HEK293 (cell line): ENCODE measurements around the gene CAMKV.

Experiments
- IKZF3 ChIP-seq: fragments of 450-650 bp; IDR thresholded peaks from 2 replicates; pipeline ENCODE4 v1.5.0; 2018; ENCODE audit warnings: missing biosample characterization, mild to moderate bottlenecking, missing genetic modification characterization, moderate library complexity
- PATZ1 ChIP-seq: fragments of 450-650 bp; formaldehyde crosslinking; IDR thresholded peaks from 2 replicates; pipeline ENCODE4 v1.5.1; 2016; ENCODE audit warnings: missing biosample characterization, missing genetic modification characterization
- SCRT2 ChIP-seq: fragments of 450-650 bp; formaldehyde crosslinking; IDR thresholded peaks from 2 replicates; pipeline ENCODE4 v1.5.1; 2016; ENCODE audit warnings: missing biosample characterization, missing genetic modification characterization
- SP2 ChIP-seq: fragments of 450-650 bp; formaldehyde crosslinking; IDR thresholded peaks from 2 replicates; pipeline ENCODE4 v1.5.1; 2016; ENCODE audit warnings: missing biosample characterization, missing genetic modification characterization
- WT1 ChIP-seq: fragments of 450-650 bp; formaldehyde crosslinking; IDR thresholded peaks from 2 replicates; pipeline ENCODE4 v1.5.1; 2016; ENCODE audit warnings: missing biosample characterization, missing genetic modification characterization
- ZBTB26 ChIP-seq: fragments of 450-650 bp; formaldehyde crosslinking; optimal IDR thresholded peaks from 2 replicates; pipeline ENCODE3; 2016; ENCODE audit warnings: missing biosample characterization, mild to moderate bottlenecking, missing genetic modification characterization
- ZBTB7A ChIP-seq: fragments of 450-650 bp; formaldehyde crosslinking; IDR thresholded peaks from 2 replicates; pipeline ENCODE4 v1.5.1; 2016; ENCODE audit warnings: low read depth, missing biosample characterization, missing genetic modification characterization
- ZFP37 ChIP-seq: fragments of 450-650 bp; formaldehyde crosslinking; IDR thresholded peaks from 2 replicates; pipeline ENCODE4 v1.5.1; 2016; ENCODE audit warnings: missing biosample characterization, missing genetic modification characterization
- ZNF132 ChIP-seq: fragments of 450-650 bp; formaldehyde crosslinking; IDR thresholded peaks from 2 replicates; pipeline ENCODE4 v1.5.1; 2017; ENCODE audit warnings: missing biosample characterization, missing genetic modification characterization, borderline replicate concordance
- ZNF140 ChIP-seq: fragments of 450-650 bp; formaldehyde crosslinking; IDR thresholded peaks from 2 replicates; pipeline ENCODE4 v1.5.1; 2016; ENCODE audit warnings: missing biosample characterization, missing genetic modification characterization
- ZNF174 ChIP-seq: fragments of 450-650 bp; formaldehyde crosslinking; IDR thresholded peaks from 2 replicates; pipeline ENCODE4 v1.5.0; 2017; ENCODE audit warnings: missing biosample characterization, mild to moderate bottlenecking, missing genetic modification characterization
- ZNF248 ChIP-seq: fragments of 450-650 bp; formaldehyde crosslinking; IDR thresholded peaks from 2 replicates; pipeline ENCODE4 v1.5.1; 2017; ENCODE audit warnings: missing biosample characterization, missing genetic modification characterization
- ZNF266 ChIP-seq: fragments of 450-650 bp; formaldehyde crosslinking; IDR thresholded peaks from 2 replicates; pipeline ENCODE4 v1.5.1; 2016; ENCODE audit warnings: missing biosample characterization, missing genetic modification characterization, low read depth
- ZNF416 ChIP-seq: fragments of 450-650 bp; formaldehyde crosslinking; IDR thresholded peaks from 2 replicates; pipeline ENCODE4 v1.5.1; 2016; ENCODE audit warnings: missing biosample characterization, missing genetic modification characterization
- ZNF433 ChIP-seq: fragments of 450-650 bp; formaldehyde crosslinking; IDR thresholded peaks from 2 replicates; pipeline ENCODE4 v1.5.1; 2016; ENCODE audit warnings: missing biosample characterization, missing genetic modification characterization, low read depth
- ZNF558 ChIP-seq: fragments of 450-650 bp; formaldehyde crosslinking; IDR thresholded peaks from 2 replicates; pipeline ENCODE4 v1.5.1; 2016; ENCODE audit warnings: missing biosample characterization, missing genetic modification characterization
- ZNF560 ChIP-seq: fragments of 450-650 bp; formaldehyde crosslinking; IDR thresholded peaks from 2 replicates; pipeline ENCODE4 v1.5.1; 2017; ENCODE audit warnings: missing biosample characterization, missing genetic modification characterization, borderline replicate concordance
- ZNF629 ChIP-seq: fragments of 450-650 bp; formaldehyde crosslinking; IDR thresholded peaks from 2 replicates; pipeline ENCODE4 v1.5.1; 2017; ENCODE audit warnings: missing biosample characterization, missing genetic modification characterization
- ZNF660 ChIP-seq: fragments of 450-650 bp; IDR thresholded peaks from 2 replicates; pipeline ENCODE4 v1.5.1; 2018; ENCODE audit warnings: missing biosample characterization, mild to moderate bottlenecking, missing genetic modification characterization
- ZNF76 ChIP-seq: fragments of 450-650 bp; formaldehyde crosslinking; IDR thresholded peaks from 2 replicates; pipeline ENCODE4; 2016; ENCODE audit warnings: low read depth, missing biosample characterization, missing genetic modification characterization, borderline replicate concordance
- ZNF768 ChIP-seq: fragments of 450-650 bp; formaldehyde crosslinking; IDR thresholded peaks from 2 replicates; pipeline ENCODE4 v1.5.1; 2018; ENCODE audit warnings: missing biosample characterization, mild to moderate bottlenecking, missing genetic modification characterization
- TF ChIP-seq, protein P1 (sequence below): fragments of 450-650 bp; formaldehyde crosslinking; IDR thresholded peaks from 2 replicates; pipeline ENCODE4 v1.5.1; 2016; ENCODE audit warnings: missing biosample characterization, missing genetic modification characterization
- TF ChIP-seq, protein P2 (sequence below): fragments of 450-650 bp; formaldehyde crosslinking; IDR thresholded peaks from 2 replicates; pipeline ENCODE4 v1.5.1; 2016; ENCODE audit warnings: missing biosample characterization, missing genetic modification characterization

The CAMKV gene

GRCh38 chr3:49856181-49857005, 13.3 kb downstream of the CAMKV start, which contains the start of gene TRAIP (continued):
- TF ChIP-seq PATZ1 (tag by site-specific recombination), result peak; percentile 35; the same call in 1 of the 2 replicates
- TF ChIP-seq ZNF140, result no peak
- no peak for TF ChIP-seq ZNF266 (tag by site-specific recombination)
- TF ChIP-seq ZNF768, result no peak
- TF ChIP-seq, protein P1, sequence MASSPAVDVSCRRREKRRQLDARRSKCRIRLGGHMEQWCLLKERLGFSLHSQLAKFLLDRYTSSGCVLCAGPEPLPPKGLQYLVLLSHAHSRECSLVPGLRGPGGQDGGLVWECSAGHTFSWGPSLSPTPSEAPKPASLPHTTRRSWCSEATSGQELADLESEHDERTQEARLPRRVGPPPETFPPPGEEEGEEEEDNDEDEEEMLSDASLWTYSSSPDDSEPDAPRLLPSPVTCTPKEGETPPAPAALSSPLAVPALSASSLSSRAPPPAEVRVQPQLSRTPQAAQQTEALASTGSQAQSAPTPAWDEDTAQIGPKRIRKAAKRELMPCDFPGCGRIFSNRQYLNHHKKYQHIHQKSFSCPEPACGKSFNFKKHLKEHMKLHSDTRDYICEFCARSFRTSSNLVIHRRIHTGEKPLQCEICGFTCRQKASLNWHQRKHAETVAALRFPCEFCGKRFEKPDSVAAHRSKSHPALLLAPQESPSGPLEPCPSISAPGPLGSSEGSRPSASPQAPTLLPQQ, result 0 out of 2 replicates have a peak, but pooled peaks have one; percentile 42
- peak; percentile 91 for TF ChIP-seq SP2 (tag by site-specific recombination)
- no peak for TF ChIP-seq ZNF558 (tag by site-specific recombination)
- TF ChIP-seq WT1 (tag by site-specific recombination), result no peak
- no peak for TF ChIP-seq ZNF433 (tag by site-specific recombination)
- no peak for TF ChIP-seq ZNF560
- no peak for TF ChIP-seq ZNF248 (tag by site-specific recombination)
- 0 out of 2 replicates have a peak, but pooled peaks have one; percentile 20 for TF ChIP-seq ZNF76 (tag by site-specific recombination)
- TF ChIP-seq ZNF416 (tag by site-specific recombination), result no peak
- TF ChIP-seq IKZF3 (tag by site-specific recombination), result no peak
- 0 out of 2 replicates have a peak, but pooled peaks have one; percentile 31 for TF ChIP-seq ZNF660 (tag by site-specific recombination)
- TF ChIP-seq ZNF629, result peak; percentile 50; the same call in 1 of the 2 replicates
- TF ChIP-seq SCRT2 (tag by site-specific recombination), result peak; percentile 89
- peak; percentile 67 for TF ChIP-seq ZBTB26 (tag by site-specific recombination)
- TF ChIP-seq ZBTB7A (tag by site-specific recombination), result no peak
- no peak for TF ChIP-seq ZFP37 (tag by site-specific recombination)
- TF ChIP-seq ZNF132 (tag by site-specific recombination), result no peak
- no peak for TF ChIP-seq ZNF174 (tag by site-specific recombination)
- TF ChIP-seq, protein P2, sequence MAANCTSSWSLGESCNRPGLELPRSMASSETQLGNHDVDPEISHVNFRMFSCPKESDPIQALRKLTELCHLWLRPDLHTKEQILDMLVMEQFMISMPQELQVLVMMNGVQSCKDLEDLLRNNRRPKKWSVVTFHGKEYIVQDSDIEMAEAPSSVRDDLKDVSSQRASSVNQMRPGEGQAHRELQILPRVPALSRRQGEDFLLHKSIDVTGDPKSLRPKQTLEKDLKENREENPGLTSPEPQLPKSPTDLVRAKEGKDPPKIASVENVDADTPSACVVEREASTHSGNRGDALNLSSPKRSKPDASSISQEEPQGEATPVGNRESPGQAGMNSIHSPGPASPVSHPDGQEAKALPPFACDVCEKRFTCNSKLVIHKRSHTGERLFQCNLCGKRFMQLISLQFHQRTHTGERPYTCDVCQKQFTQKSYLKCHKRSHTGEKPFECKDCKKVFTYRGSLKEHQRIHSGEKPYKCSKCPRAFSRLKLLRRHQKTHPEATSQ (tag by site-specific recombination), result no peak
